ENCODE results near the gene FCAMR.

GRCh38 chr1:206923009-206923960 is 47.0 kb downstream of the FCAMR start:
- TF ChIP-seq CTCF (IDR thresholded peaks at IDR 0.05 in 4 of 5, conservative IDR thresholded peaks at IDR 0.05 in 1 of 5) (no peak), POLR2A (IDR thresholded peaks at IDR 0.05) (no peak)

Measured in gastrocnemius medialis (tissue), 4 donors.